ENCODE measurements around the gene GPR107.

GPR107 gene

GRCh38 chr9:130180516-130180915 is 126.8 kb downstream of the GPR107 start (continued):
- TF ChIP-seq, protein P1, sequence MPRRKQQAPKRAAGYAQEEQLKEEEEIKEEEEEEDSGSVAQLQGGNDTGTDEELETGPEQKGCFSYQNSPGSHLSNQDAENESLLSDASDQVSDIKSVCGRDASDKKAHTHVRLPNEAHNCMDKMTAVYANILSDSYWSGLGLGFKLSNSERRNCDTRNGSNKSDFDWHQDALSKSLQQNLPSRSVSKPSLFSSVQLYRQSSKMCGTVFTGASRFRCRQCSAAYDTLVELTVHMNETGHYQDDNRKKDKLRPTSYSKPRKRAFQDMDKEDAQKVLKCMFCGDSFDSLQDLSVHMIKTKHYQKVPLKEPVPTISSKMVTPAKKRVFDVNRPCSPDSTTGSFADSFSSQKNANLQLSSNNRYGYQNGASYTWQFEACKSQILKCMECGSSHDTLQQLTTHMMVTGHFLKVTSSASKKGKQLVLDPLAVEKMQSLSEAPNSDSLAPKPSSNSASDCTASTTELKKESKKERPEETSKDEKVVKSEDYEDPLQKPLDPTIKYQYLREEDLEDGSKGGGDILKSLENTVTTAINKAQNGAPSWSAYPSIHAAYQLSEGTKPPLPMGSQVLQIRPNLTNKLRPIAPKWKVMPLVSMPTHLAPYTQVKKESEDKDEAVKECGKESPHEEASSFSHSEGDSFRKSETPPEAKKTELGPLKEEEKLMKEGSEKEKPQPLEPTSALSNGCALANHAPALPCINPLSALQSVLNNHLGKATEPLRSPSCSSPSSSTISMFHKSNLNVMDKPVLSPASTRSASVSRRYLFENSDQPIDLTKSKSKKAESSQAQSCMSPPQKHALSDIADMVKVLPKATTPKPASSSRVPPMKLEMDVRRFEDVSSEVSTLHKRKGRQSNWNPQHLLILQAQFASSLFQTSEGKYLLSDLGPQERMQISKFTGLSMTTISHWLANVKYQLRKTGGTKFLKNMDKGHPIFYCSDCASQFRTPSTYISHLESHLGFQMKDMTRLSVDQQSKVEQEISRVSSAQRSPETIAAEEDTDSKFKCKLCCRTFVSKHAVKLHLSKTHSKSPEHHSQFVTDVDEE (CRISPR knock-in tag; IDR thresholded peaks at IDR 0.05): no peak
- TF ChIP-seq PPARA (CRISPR knock-in tag; IDR thresholded peaks at IDR 0.05; ENCODE audit: borderline replicate concordance) (no peak), OSR1 (CRISPR knock-in tag; IDR thresholded peaks at IDR 0.05) (no peak), CSDC2 (CRISPR knock-in tag; IDR thresholded peaks at IDR 0.05) (no peak), RARB (CRISPR knock-in tag; IDR thresholded peaks at IDR 0.05) (no peak), ZC3H10 (CRISPR knock-in tag; IDR thresholded peaks at IDR 0.05) (no peak), ESRRG (CRISPR knock-in tag; IDR thresholded peaks at IDR 0.05) (no peak), SNAI2 (CRISPR knock-in tag; IDR thresholded peaks at IDR 0.05) (no peak)

GRCh38 chr9:130181678-130182380 is 128.1 kb downstream of the GPR107 start:
- TF ChIP-seq, protein P1 (CRISPR knock-in tag; IDR thresholded peaks at IDR 0.05): no peak
- TF ChIP-seq CREB5 (CRISPR knock-in tag; IDR thresholded peaks at IDR 0.05; ENCODE audit: low read depth): no peak
- TF ChIP-seq, protein P2, sequence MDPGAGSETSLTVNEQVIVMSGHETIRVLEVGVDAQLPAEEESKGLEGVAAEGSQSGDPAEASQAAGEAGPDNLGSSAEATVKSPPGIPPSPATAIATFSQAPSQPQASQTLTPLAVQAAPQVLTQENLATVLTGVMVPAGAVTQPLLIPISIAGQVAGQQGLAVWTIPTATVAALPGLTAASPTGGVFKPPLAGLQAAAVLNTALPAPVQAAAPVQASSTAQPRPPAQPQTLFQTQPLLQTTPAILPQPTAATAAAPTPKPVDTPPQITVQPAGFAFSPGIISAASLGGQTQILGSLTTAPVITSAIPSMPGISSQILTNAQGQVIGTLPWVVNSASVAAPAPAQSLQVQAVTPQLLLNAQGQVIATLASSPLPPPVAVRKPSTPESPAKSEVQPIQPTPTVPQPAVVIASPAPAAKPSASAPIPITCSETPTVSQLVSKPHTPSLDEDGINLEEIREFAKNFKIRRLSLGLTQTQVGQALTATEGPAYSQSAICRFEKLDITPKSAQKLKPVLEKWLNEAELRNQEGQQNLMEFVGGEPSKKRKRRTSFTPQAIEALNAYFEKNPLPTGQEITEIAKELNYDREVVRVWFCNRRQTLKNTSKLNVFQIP (CRISPR knock-in tag; IDR thresholded peaks at IDR 0.05; ENCODE audit: borderline replicate concordance, low read depth): no peak
- no peak for TF ChIP-seq ISL1 (CRISPR knock-in tag; IDR thresholded peaks at IDR 0.05)
- no peak for TF ChIP-seq ARNTL (CRISPR knock-in tag; IDR thresholded peaks at IDR 0.05; ENCODE audit: borderline replicate concordance, low read depth)
- ATAC-seq: no peak

DNA sequence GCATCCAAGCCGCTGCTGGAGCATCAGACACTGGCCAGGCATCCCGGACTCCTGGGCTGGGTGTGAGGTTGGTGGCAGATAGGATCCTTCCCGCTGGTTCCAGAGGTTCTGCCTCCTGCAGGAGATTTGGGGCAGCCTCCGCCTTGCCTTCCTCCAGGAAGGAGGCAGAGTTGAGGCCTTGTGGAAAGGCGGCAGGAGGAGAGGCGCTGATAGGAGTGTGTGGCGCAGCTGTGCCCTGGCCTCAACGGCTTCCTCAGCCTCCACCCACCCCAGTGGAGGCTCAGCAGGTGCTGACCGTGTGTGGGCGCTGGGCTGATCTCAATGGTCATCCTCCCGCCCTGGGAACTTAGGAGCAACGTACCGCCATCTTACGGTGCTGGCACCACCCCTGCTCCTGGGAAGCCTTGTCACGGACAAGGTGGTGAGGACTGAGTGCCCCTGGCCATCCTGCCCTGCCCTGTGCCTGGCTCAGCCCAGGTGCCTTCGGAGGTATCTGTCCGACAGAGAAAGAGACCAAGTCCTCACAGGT is 128.7 kb downstream of the GPR107 start:
- peak; percentile 9 for ATAC-seq
- TF ChIP-seq, protein P3, sequence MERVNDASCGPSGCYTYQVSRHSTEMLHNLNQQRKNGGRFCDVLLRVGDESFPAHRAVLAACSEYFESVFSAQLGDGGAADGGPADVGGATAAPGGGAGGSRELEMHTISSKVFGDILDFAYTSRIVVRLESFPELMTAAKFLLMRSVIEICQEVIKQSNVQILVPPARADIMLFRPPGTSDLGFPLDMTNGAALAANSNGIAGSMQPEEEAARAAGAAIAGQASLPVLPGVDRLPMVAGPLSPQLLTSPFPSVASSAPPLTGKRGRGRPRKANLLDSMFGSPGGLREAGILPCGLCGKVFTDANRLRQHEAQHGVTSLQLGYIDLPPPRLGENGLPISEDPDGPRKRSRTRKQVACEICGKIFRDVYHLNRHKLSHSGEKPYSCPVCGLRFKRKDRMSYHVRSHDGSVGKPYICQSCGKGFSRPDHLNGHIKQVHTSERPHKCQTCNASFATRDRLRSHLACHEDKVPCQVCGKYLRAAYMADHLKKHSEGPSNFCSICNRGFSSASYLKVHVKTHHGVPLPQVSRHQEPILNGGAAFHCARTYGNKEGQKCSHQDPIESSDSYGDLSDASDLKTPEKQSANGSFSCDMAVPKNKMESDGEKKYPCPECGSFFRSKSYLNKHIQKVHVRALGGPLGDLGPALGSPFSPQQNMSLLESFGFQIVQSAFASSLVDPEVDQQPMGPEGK (CRISPR knock-in tag; IDR thresholded peaks at IDR 0.05; ENCODE audit: borderline replicate concordance): no peak
- TF ChIP-seq OSR1 (CRISPR knock-in tag; IDR thresholded peaks at IDR 0.05) (no peak), ZFP3 (CRISPR knock-in tag; IDR thresholded peaks at IDR 0.05) (no peak), ZC3H10 (CRISPR knock-in tag; IDR thresholded peaks at IDR 0.05) (no peak), TCF4 (CRISPR knock-in tag; IDR thresholded peaks at IDR 0.05; ENCODE audit: borderline replicate concordance) (no peak), ISL1 (CRISPR knock-in tag; IDR thresholded peaks at IDR 0.05) (no peak), ZFP30 (CRISPR knock-in tag; IDR thresholded peaks at IDR 0.05) (no peak), ZNF70 (CRISPR knock-in tag; IDR thresholded peaks at IDR 0.05) (no peak), ESRRG (CRISPR knock-in tag; IDR thresholded peaks at IDR 0.05) (no peak), ZNF565 (CRISPR knock-in tag; conservative IDR thresholded peaks at IDR 0.05; ENCODE audit: low read depth) (no peak)
- TF ChIP-seq, protein P2 (CRISPR knock-in tag; IDR thresholded peaks at IDR 0.05; ENCODE audit: borderline replicate concordance, low read depth): no peak
- TF ChIP-seq, protein P4, sequence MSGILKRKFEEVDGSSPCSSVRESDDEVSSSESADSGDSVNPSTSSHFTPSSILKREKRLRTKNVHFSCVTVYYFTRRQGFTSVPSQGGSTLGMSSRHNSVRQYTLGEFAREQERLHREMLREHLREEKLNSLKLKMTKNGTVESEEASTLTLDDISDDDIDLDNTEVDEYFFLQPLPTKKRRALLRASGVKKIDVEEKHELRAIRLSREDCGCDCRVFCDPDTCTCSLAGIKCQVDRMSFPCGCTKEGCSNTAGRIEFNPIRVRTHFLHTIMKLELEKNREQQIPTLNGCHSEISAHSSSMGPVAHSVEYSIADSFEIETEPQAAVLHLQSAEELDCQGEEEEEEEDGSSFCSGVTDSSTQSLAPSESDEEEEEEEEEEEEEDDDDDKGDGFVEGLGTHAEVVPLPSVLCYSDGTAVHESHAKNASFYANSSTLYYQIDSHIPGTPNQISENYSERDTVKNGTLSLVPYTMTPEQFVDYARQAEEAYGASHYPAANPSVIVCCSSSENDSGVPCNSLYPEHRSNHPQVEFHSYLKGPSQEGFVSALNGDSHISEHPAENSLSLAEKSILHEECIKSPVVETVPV (CRISPR knock-in tag; IDR thresholded peaks at IDR 0.05): no peak
